Stomach (tissue), 4 donors: Measurements from ENCODE around the gene OXNAD1.

Experiments used
- POLR2A ChIP-seq, 4 donors: fragments of 450-650 bp; IDR thresholded peaks; one replicate each; pipeline ENCODE4 v1.6.1; 2016; ENCODE audit warnings: antibody characterized with exemption in 4 of 4, control low read depth in 2 of 4, mild to moderate bottlenecking in 1 of 4, moderate library complexity in 1 of 4
- POLR2AphosphoS5 ChIP-seq, 3 donors: sonication (generic); formaldehyde crosslinking; IDR thresholded peaks; one replicate each; pipeline ENCODE4 v1.6.1; 2016; ENCODE audit warnings: antibody characterized with exemption in 3 of 3

GRCh38 chr3:16216373-16216935, 48.6 kb upstream of the OXNAD1 start:
- no peak for TF ChIP-seq POLR2AphosphoS5 (IDR thresholded peaks at IDR 0.05)
- no peak for TF ChIP-seq POLR2A (IDR thresholded peaks at IDR 0.05)
